HepG2 (cell line): Measurements from ENCODE around the gene COA3. TPM values are rescaled to one million over a fixed set of nuclear protein-coding genes. Genes with fewer than 3 reads are reported as not detected.

Experiments
- ARNT2 ChIP-seq: sonication (generic); formaldehyde crosslinking; IDR thresholded peaks from 2 replicates; pipeline ENCODE4 v1.8.0; 2022; ENCODE audit warnings: mild to moderate bottlenecking, low read depth, missing genetic modification reagents, moderate library complexity
- PATZ1 ChIP-seq: sonication (generic); formaldehyde crosslinking; IDR thresholded peaks from 2 replicates; pipeline ENCODE4 v1.4.0; 2020; ENCODE audit warnings: missing genetic modification reagents
- RNF2 ChIP-seq: fragments of 450-650 bp; conservative IDR thresholded peaks from 2 replicates; pipeline ENCODE4 v1.6.1; 2016; ENCODE audit warnings: low read depth
- TBP ChIP-seq: sonication (generic); formaldehyde crosslinking; IDR thresholded peaks from 2 replicates; pipeline ENCODE4 v1.5.0; 2020; ENCODE audit warnings: missing genetic modification reagents
- TGIF2 ChIP-seq: IDR thresholded peaks from 2 replicates; pipeline ENCODE4 v1.6.1; 2016; ENCODE audit warnings: control low read depth, missing compliant biosample characterization
- ZNF331 ChIP-seq: sonication (generic); formaldehyde crosslinking; IDR thresholded peaks from 2 replicates; pipeline ENCODE4 v1.4.0; 2020; ENCODE audit warnings: missing genetic modification reagents
- ZNF407 ChIP-seq: sonication (generic); formaldehyde crosslinking; IDR thresholded peaks from one replicate; pipeline ENCODE4 v1.5.1; 2020; ENCODE audit warnings: mild to moderate bottlenecking, missing genetic modification reagents; ENCODE audit errors: not compliant biosample characterization
- ZNF7 ChIP-seq: IDR thresholded peaks from 2 replicates; pipeline ENCODE4 v1.6.1; 2016; ENCODE audit warnings: missing biosample characterization, missing genetic modification reagents
- ZNF724P ChIP-seq: sonication (generic); formaldehyde crosslinking; IDR thresholded peaks from 2 replicates; pipeline ENCODE4 v1.8.0; 2022; ENCODE audit warnings: missing genetic modification reagents, borderline replicate concordance
- ZSCAN21 ChIP-seq: sonication (generic); formaldehyde crosslinking; IDR thresholded peaks from 2 replicates; pipeline ENCODE4 v1.8.0; 2022; ENCODE audit warnings: mild to moderate bottlenecking, missing genetic modification reagents, moderate library complexity, borderline replicate concordance
- polyA plus RNA-seq, 8 experiments: library from polyadenylated mRNA; depleted of rRNA in 3 of 8; stranded (reverse) in 7 of 8; unstranded in 1 of 8; fragments of >200 nt; fragmentation: Illumina TruSeq in 4 of 8; extraction: Trizol in 4 of 8; gene quantifications; 2 replicates each; pipeline versions ENCODE4 v1.2.1 to v1.2.3, GENCODE V29; 2011 to 2016; ENCODE audit warnings: low read depth in 4 of 8, missing spikeins in 1 of 8, mixed read lengths in 1 of 8; ENCODE audit not compliant: insufficient read depth in 1 of 8
- total RNA-seq, 5 experiments: library from RNA; depleted of rRNA; stranded (reverse); fragments of >200 nt; fragmentation: Illumina TruSeq; extraction: Trizol; gene quantifications; 2 replicates each; pipeline ENCODE4 v1.2.3, GENCODE V29; 2016; ENCODE audit warnings: low read depth in 1 of 5

Gene COA3
- total and polyA plus RNA-seq, 2 of the 13 experiments (the other 11 are each of a cell fraction or from before 2014, with no cell fraction given) = 133 to 202 TPM

DNA sequence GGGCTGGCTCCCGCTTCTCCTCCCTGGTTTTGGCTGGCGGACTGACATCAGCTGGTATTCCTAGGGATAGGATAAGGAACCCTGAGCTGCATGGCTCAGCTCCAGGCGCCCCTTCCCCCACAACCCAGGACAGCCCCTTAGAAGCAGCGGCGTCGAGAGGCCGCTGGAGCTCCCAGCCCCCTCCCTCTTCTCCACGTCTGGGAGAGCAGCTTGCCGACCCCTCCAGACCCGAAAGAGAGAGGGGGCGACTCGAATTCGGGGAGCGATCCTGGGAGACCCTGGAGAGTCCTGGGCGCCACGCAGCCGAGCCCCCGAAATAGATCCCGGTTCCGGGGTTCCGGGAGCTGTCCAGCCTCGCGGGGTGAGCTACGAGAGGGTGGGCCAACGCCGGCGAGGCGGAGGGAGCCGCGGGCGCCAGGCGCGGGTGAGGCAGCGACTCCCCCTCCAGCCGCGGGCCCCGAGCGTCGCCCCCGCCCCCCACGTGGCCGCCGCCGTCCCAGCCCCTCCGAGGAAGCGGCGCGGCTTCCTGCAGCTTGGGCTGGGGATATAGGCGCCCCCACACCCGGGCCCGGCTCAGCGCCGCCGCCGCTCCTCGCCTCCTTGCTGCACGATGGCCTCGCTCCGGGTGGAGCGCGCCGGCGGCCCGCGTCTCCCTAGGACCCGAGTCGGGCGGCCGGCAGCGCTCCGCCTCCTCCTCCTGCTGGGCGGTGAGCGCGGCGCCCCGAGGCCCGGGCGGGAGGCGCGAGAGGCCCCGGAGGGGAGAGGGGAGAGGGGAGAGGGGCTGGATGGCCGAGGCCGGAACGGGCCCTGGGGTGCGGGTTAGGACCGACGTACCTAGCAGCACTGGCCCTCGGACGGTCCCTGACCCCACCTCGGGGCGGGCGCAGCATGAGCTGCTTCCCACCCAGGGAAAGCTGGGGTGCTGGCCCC, 37.6 kb downstream of the COA3 start, which contains the start of gene RAMP2 (continued):
- TF ChIP-seq ZSCAN21 (CRISPR knock-in tag) = peak; percentile 87; the same call in 1 of the 2 replicates
- no peak for TF ChIP-seq ZNF7
- TF ChIP-seq ZNF724P (CRISPR knock-in tag) = peak; percentile 75; the same call in 1 of the 2 replicates
- 0 out of 2 replicates have a peak, but pooled peaks have one; percentile 53 for TF ChIP-seq TGIF2 (CRISPR knock-in tag)
- no peak for TF ChIP-seq TBP (CRISPR knock-in tag)
- peak; percentile 53 for TF ChIP-seq ZNF407 (CRISPR knock-in tag)
- peak; percentile 49; the same call in 1 of the 2 replicates for TF ChIP-seq ARNT2 (CRISPR knock-in tag)
- TF ChIP-seq ZNF331 (CRISPR knock-in tag) = peak; percentile 20; the same call in 1 of the 2 replicates
- TF ChIP-seq RNF2 = peak; percentile 56
- TF ChIP-seq PATZ1 (CRISPR knock-in tag) = no peak; the same call in 1 of the 2 replicates
